Left lung (tissue), 10 donors: ENCODE data around the gene ERP29. TPM values are rescaled to one million over a fixed set of nuclear protein-coding genes. Genes with fewer than 3 reads are reported as not detected.
"Not testable (repeated sequence)": the region's sequence is repeated elsewhere in the genome, so short reads cannot be mapped to it uniquely, and the experiment has no call there.

Experiments
- ATAC-seq: fragments of 200-7000 bp; cut with Tn5 transposase; one replicate; pipeline ENCODE4 v1.9.1; 2020; ENCODE audit warnings: moderate library complexity
- DNase-seq, 4 donors: peaks; one replicate each; pipeline ENCODE4 v3.0.0-alpha.2; 2013 to 2020
- H3K27ac ChIP-seq, 2 donors: fragments of 200-600 bp; sonication (generic) in 1 of 2; one replicate each; pipeline versions ENCODE4 v1.5.0 to v1.8.0; 2020 to 2021
- H3K27me3 ChIP-seq, 2 donors: fragments of 200-600 bp; sonication (generic) in 1 of 2; one replicate each; pipeline versions ENCODE4 v1.5.0 to v1.8.0; 2020 to 2021
- H3K36me3 ChIP-seq, 2 donors: fragments of 200-600 bp; sonication (generic) in 1 of 2; one replicate each; pipeline versions ENCODE4 v1.5.0 to v1.8.0; 2020 to 2021
- H3K4me1 ChIP-seq, 2 donors: fragments of 200-600 bp; one replicate each; pipeline ENCODE4 v1.8.0; 2021
- H3K4me3 ChIP-seq, 2 donors: fragments of 200-600 bp; sonication (generic) in 1 of 2; one replicate each; pipeline versions ENCODE4 v1.5.0 to v1.8.0; 2020 to 2021; ENCODE audit warnings: mild to moderate bottlenecking in 1 of 2
- H3K9me3 ChIP-seq, 2 donors: fragments of 200-600 bp; sonication (generic) in 1 of 2; one replicate each; pipeline versions ENCODE4 v1.5.0 to v1.8.0; 2020 to 2021
- intact Hi-C, 2 donors: fragments of 100-400 bp; cut with DNase I; formaldehyde crosslinking; loops; one replicate each; pipeline versions ENCODE4 v1.11.2 to v1.14.2; 2022
- polyA plus RNA-seq, 6 donors: library from polyadenylated mRNA; unstranded; fragments of 120-200 nt; gene quantifications; one replicate each; pipeline ENCODE4 v1.2.1, GENCODE V29; 2013; ENCODE audit not compliant: insufficient read length in 6 of 6
- total RNA-seq, 2 donors: library from RNA; stranded (reverse); fragmentation: NEBNext Ultra II Directional; extraction: Animal tissue kit (Norgen Biotek cat#: 25700); gene quantifications; one replicate each; pipeline ENCODE4 v1.2.1, GENCODE V29; 2021
- TF ChIP-seq, protein P1 (sequence below), 2 donors: fragments of 200-600 bp; sonication (generic) in 1 of 2; IDR thresholded peaks; one replicate each; pipeline versions ENCODE4 v1.5.0 to v1.8.0; 2021; ENCODE audit warnings: antibody characterized with exemption in 2 of 2
- donor health status: DM: no; HTN: yes; CAD: no.
- donor health status: DM: no; HTN: no; CAD: no.

Gene ERP29
- total and polyA plus RNA-seq, 8 donors = 134 to 163 (median 150) TPM

- H3K27ac ChIP-seq = no peak overlapping the region
Measured at GRCh38 chr12:112008918-112009317, 4.3 kb upstream of the ERP29 start.

DNA sequence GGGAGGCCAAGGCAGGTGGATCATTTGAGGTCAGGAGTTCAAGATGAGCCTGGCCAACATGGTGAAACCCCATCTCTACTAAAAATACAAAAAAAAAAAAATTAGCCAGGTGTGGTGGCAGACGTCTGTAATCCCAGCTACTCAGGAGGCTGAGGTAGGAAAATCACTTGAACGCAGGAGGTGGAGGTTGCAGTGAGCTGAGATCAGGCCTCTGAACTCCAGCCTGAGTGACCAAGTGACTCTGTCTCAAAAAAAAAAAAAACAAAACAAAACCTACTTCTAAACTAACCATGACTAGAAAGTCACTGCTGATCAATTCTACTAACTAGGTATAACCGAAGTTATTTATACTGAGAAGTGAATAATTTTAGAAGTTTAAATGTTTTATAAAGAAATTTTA is 3.6 kb upstream of the ERP29 start:
- ATAC-seq, H3K4me3 ChIP-seq: not testable (repeated sequence)

More at GRCh38 chr12:112008918-112009317, 4.3 kb upstream of the ERP29 start:
- Histone ChIP-seq H3K4me3 (no peak overlapping the region), H3K9me3 (no peaks in the 10 kb centered on the region), H3K36me3 (no peaks in the 10 kb centered on the region), H3K4me1 (peaks cover 9 to 20% of the 10 kb centered on the region in 2 donors), H3K27me3 (no peaks in the 10 kb centered on the region)
- ATAC-seq = no peak
- intact Hi-C loops = no loop called here
- TF ChIP-seq, protein P1, sequence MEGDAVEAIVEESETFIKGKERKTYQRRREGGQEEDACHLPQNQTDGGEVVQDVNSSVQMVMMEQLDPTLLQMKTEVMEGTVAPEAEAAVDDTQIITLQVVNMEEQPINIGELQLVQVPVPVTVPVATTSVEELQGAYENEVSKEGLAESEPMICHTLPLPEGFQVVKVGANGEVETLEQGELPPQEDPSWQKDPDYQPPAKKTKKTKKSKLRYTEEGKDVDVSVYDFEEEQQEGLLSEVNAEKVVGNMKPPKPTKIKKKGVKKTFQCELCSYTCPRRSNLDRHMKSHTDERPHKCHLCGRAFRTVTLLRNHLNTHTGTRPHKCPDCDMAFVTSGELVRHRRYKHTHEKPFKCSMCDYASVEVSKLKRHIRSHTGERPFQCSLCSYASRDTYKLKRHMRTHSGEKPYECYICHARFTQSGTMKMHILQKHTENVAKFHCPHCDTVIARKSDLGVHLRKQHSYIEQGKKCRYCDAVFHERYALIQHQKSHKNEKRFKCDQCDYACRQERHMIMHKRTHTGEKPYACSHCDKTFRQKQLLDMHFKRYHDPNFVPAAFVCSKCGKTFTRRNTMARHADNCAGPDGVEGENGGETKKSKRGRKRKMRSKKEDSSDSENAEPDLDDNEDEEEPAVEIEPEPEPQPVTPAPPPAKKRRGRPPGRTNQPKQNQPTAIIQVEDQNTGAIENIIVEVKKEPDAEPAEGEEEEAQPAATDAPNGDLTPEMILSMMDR (IDR thresholded peaks at IDR 0.05) = no peak
- DNase-seq = no peak

DNA sequence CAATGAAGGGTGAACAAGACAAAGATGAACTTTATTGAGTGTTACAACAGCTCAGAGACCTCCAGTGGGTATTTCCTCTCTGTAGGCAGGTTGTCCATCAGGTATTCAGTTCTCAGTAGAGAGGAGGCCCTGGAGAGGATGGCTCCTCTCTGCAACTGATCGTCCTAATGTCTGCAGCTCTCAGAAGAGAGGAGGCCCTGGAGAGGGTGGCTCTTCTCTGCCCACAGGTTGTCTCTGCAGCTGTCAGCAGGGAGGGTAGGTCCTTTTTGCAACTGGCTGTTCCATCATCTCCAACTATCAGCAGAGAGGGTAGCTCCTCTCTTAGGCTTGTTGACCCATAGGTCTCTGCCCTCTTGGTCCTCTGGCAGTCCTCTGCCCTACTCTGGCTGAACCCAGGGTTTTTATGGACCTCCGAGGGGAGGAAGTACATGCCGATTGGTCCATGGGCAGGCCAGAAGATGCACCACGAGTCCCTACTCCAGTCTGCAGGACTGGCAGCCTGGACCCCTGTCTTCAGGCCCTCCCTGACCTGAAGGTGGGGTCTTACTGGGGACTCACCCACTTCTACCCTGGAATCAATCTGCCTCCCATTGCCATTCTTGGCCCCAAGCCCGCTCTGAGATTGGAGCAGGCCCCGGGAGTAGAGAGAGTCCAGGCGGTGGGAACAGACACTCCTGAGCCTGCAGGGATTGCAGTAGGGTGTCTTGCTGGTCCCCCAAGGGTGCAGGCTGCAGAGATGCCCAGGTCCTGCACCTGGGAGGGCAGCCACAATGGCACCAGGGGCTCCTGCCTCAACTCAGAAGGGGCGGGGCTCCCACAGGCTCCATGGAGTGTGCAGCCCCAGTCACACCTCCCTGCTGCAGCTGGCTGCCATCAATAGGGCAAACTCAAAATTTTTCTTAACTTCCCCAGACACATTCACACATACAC is 2.5 kb upstream of the ERP29 start:
- intact Hi-C loops = no loop called here
- no peak for DNase-seq

More for the DNA sequence above, 3.6 kb upstream of the ERP29 start:
- peaks cover 14 to 27% of the 10 kb centered on the region in 2 donors for H3K4me1 ChIP-seq
- H3K9me3 ChIP-seq, H3K27ac ChIP-seq, H3K36me3 ChIP-seq, intact Hi-C loops, H3K27me3 ChIP-seq, DNase-seq: not testable (repeated sequence)

GRCh38 chr12:112011685-112012084 is 1.5 kb upstream of the ERP29 start:
- peak overlapping the region; percentile 56 to 71 for H3K4me3 ChIP-seq
- no peak for ATAC-seq
- DNase-seq = no peak
- H3K36me3 ChIP-seq = peaks cover 0 to 7% of the 10 kb centered on the region in 2 donors
- peak overlapping the region; percentile 96 to 97 for H3K27ac ChIP-seq
- H3K27me3 ChIP-seq = no peaks in the 10 kb centered on the region
- intact Hi-C loops = no loop called here
- no peaks in the 10 kb centered on the region for H3K9me3 ChIP-seq
- TF ChIP-seq, protein P1 (IDR thresholded peaks at IDR 0.05) = no peak
- peaks cover 18 to 41% of the 10 kb centered on the region in 2 donors for H3K4me1 ChIP-seq

More for the DNA sequence above, 2.5 kb upstream of the ERP29 start:
- Histone ChIP-seq H3K4me1 (peaks cover 18 to 38% of the 10 kb centered on the region in 2 donors), H3K27ac (no peak overlapping the region), H3K27me3 (no peaks in the 10 kb centered on the region), H3K36me3 (no peaks in the 10 kb centered on the region), H3K4me3 (no peak overlapping the region), H3K9me3 (no peaks in the 10 kb centered on the region)
- ATAC-seq = no peak
- TF ChIP-seq, protein P1 (IDR thresholded peaks at IDR 0.05) = no peak

- H3K9me3 ChIP-seq = no peaks in the 10 kb centered on the region
- no peaks in the 10 kb centered on the region for H3K27me3 ChIP-seq
- H3K4me3 ChIP-seq = peak overlapping the region; percentile 71 to 89
- DNase-seq (peak in 3 of 4 donors; percentile 44 to 89 (median 69)), ATAC-seq (peak; percentile 60)
- peaks cover 0 to 9% of the 10 kb centered on the region in 2 donors for H3K36me3 ChIP-seq
- TF ChIP-seq, protein P1 (IDR thresholded peaks at IDR 0.05) = no peak
- intact Hi-C loops = no loop called here
- H3K27ac ChIP-seq = peak overlapping the region; percentile 83 to 96
- H3K4me1 ChIP-seq = peaks cover 18 to 61% of the 10 kb centered on the region in 2 donors
Measured at GRCh38 chr12:112013601-112014402, 576 bp downstream of the ERP29 start.
